Astrocyte of the spinal cord (primary cell): Measurements from ENCODE around the gene ERI2.

ENCODE experiments used
- DNase-seq: peaks from one replicate; pipeline ENCODE4 v3.0.0; 2011; ENCODE audit warnings: low read depth, low spot score
- H3K4me3 ChIP-seq: 2 replicates; pipeline ENCODE4 v1.5.1; 2011; ENCODE audit warnings: low read depth, mild to moderate bottlenecking, low read length, moderate library complexity
- CTCF ChIP-seq: IDR thresholded peaks from 2 replicates; pipeline ENCODE4 v1.5.1; 2012; ENCODE audit warnings: low read depth, mild to moderate bottlenecking, low read length, inconsistent platforms
- in situ Hi-C: cut with HindIII; loops from 2 replicates; pipeline ENCODE4 v1.10.0; 2017; ENCODE audit warnings: low sequenced_read_pairs

Gene ERI2

GRCh38 chr16:20849589-20850390, 43.5 kb upstream of the ERI2 start:
- H3K4me3 ChIP-seq = no peak overlapping the region
- peak; percentile 76 for DNase-seq
- in situ Hi-C loops = no loop called here
- peak; percentile 99 for TF ChIP-seq CTCF

DNA sequence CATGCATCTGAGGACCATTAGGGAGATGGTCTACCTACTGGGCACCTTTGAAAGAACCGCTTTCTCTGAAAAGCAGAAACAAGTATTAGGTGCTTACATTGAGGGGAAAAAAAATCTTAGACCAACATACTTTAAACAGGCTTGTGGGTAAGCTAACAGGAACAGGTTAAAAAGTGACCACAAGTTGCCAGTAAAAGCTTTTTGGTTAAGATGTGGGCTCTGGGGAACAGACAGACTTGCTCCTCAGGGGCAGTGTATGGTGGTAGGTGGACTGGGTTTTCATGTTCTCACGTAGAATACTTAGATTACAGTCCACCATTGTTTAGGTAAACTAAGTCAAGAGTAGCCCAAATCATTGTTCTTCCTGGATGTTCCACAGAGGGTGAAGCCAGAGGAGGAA, 41.3 kb upstream of the ERI2 start:
- TF ChIP-seq CTCF = no peak
- DNase-seq = no peak
- H3K4me3 ChIP-seq = no peak overlapping the region
- in situ Hi-C loops = no loop called here

DNA sequence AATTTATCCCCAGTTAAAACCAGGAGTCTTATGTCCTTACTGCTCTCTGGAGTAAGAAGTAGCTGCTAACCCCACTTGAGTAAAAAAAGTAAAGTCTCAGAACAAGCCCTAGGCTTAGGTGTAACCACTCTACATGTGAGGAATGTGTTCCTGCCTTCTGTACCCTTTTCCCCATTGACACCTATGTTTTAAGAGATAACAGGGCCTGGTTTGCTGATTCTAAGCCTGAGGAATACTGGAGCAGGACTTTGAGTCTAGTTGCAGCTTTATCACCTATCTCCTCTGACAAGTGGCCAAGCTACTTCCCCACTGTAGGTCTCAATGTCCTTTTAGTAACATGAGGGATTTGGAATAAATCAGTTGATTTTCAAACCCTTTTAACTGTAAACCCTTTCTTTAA, 40.3 kb upstream of the ERI2 start:
- no peak for TF ChIP-seq CTCF
- H3K4me3 ChIP-seq = no peak overlapping the region
- no peak for DNase-seq
- in situ Hi-C loops = no loop called here

DNA sequence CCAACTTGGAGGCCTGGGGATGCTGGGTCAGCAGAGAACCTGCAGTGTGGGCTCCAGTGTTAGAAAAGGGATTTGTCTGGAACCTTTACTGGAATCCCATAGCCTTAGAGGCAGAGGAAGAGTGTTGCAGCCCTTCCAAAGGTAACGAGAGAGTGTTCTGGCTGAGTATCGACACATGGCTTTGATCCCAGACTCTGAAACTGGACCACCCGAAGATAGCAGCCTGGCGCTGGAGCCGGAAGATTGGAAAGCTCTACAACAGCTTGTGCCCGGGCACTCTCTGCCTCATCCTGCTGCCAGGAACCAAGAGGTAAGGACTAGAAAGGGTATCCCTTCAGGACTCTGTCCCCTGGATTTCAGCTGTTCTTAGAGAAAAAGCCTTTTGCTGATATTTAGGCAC, 39.8 kb upstream of the ERI2 start:
- DNase-seq = no peak
- in situ Hi-C loops = no loop called here
- no peak overlapping the region for H3K4me3 ChIP-seq
- TF ChIP-seq CTCF = no peak

DNA sequence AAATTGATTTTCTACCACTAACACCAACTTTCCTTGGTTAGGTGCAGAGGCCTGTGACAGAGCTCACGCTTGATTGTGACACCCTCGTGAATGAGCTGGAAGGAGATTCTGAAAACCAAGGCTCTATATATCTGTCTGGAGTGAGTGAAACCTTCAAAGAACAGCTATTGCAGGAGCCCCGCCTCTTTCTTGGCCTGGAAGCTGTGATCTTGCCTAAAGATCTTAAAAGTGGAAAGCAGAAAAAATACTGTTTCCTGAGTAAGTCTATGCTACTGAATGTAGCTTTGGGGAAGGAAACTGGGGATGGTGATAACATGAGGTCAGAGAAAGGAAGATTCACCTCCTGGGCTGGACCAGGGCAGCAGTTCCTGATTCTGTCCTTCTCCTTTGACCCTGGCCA, 38.3 kb upstream of the ERI2 start:
- no peak for TF ChIP-seq CTCF
- H3K4me3 ChIP-seq = no peak overlapping the region
- in situ Hi-C loops = no loop called here
- DNase-seq = no peak

GRCh38 chr16:20844054-20844453, 37.8 kb upstream of the ERI2 start:
- no peak for TF ChIP-seq CTCF
- no peak for DNase-seq
- no peak overlapping the region for H3K4me3 ChIP-seq
- in situ Hi-C loops = no loop called here
